22Rv1 (cell line): ENCODE measurements around the gene KREMEN1.

Source experiments
- H3K27ac ChIP-seq: fragments of 450-650 bp; 2 replicates; pipeline ENCODE4 v1.5.1; 2017
- ZFX ChIP-seq: fragments of 450-650 bp; IDR thresholded peaks from 2 replicates; pipeline ENCODE4 v1.6.1; 2017; ENCODE audit warnings: antibody characterized with exemption, borderline replicate concordance
- TF ChIP-seq, protein P1 (sequence below): fragments of 450-650 bp; IDR thresholded peaks from 2 replicates; pipeline ENCODE4 v1.5.1; 2017; ENCODE audit warnings: mild to moderate bottlenecking

The KREMEN1 gene

GRCh38 chr22:29207562-29208501, 135.0 kb downstream of the KREMEN1 start:
- TF ChIP-seq, protein P1, sequence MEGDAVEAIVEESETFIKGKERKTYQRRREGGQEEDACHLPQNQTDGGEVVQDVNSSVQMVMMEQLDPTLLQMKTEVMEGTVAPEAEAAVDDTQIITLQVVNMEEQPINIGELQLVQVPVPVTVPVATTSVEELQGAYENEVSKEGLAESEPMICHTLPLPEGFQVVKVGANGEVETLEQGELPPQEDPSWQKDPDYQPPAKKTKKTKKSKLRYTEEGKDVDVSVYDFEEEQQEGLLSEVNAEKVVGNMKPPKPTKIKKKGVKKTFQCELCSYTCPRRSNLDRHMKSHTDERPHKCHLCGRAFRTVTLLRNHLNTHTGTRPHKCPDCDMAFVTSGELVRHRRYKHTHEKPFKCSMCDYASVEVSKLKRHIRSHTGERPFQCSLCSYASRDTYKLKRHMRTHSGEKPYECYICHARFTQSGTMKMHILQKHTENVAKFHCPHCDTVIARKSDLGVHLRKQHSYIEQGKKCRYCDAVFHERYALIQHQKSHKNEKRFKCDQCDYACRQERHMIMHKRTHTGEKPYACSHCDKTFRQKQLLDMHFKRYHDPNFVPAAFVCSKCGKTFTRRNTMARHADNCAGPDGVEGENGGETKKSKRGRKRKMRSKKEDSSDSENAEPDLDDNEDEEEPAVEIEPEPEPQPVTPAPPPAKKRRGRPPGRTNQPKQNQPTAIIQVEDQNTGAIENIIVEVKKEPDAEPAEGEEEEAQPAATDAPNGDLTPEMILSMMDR, result no peak
- TF ChIP-seq ZFX, result no peak
- no peak overlapping the region for H3K27ac ChIP-seq

DNA sequence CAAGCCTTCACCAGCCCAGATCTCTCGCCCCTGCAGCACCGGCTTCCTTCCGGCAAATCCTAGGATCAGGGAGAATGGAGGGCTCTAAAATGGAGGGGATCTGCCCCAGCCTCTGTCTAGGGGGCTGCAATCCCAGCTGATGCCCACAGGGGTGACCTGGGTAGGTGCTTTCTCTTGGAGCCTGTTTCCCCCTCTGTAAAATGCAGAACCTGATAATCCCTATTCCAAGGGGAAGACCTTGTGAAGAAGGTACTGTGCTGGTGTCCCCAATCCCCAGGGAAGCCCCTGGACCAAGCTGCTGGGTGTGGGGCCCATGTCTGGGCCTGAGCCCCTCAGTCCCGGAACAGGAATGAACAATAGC, 135.6 kb downstream of the KREMEN1 start:
- no peak for TF ChIP-seq ZFX
- TF ChIP-seq, protein P1, result no peak
- H3K27ac ChIP-seq, result no peak overlapping the region

GRCh38 chr22:29208879-29209623, 136.2 kb downstream of the KREMEN1 start:
- TF ChIP-seq, protein P1, result no peak
- TF ChIP-seq ZFX, result no peak
- no peak overlapping the region for H3K27ac ChIP-seq

DNA sequence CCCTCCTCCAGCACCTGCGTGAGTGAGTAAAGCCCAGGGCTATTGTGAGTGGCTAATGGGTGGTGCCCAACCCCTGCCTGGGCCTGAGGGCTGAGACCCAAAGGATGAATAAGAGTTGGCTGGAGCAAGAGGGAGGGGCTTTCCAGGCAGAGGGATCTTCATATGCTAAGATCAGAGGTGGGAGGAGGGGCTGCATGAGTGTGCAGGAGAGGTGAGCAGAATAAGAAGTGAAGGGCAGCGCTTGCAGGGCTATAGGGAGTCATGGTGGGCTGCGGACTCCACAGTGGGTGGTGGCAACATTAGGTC, 136.7 kb downstream of the KREMEN1 start:
- no peak for TF ChIP-seq ZFX
- TF ChIP-seq, protein P1, result no peak
- no peak overlapping the region for H3K27ac ChIP-seq

- H3K27ac ChIP-seq, result no peak overlapping the region
- no peak for TF ChIP-seq ZFX
- TF ChIP-seq, protein P1, result no peak
Observed at GRCh38 chr22:29211066-29211465, 138.2 kb downstream of the KREMEN1 start.

DNA sequence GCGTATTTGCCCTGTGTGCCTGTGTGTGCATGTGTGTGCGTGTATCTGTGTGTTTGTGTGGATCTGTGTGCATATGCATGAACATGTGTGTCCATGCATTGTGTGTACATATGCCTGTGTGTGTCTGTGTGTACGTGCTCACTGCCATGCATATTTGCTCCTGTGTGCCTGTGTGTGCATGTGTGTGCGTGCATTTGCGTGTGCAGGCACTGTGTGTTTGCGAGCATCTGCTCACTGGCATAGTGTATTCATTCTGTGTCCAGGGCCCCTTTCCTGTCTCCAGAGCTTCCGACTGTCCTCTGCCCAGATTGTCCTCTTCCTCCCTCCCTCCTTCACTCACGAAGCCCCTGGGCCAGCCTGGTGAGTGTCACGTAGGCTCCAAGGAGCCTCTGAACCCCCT, 138.6 kb downstream of the KREMEN1 start:
- H3K27ac ChIP-seq, result no peak overlapping the region
- TF ChIP-seq, protein P1, result no peak
- TF ChIP-seq ZFX, result no peak

- no peak overlapping the region for H3K27ac ChIP-seq
- no peak for TF ChIP-seq ZFX
- TF ChIP-seq, protein P1, result no peak
Observed at GRCh38 chr22:29212743-29213142, 139.9 kb downstream of the KREMEN1 start.
